K562 (cell line): ENCODE measurements around the gene SLC8A2. TPM values are rescaled to one million over a fixed set of nuclear protein-coding genes. Genes with fewer than 3 reads are reported as not detected.

Experiments
- BACH1 ChIP-seq: fragments of 200-800 bp; sonication (Bioruptor generic); IDR thresholded peaks from 2 replicates; pipeline ENCODE4 v1.6.1; 2016; ENCODE audit warnings: missing genetic modification characterization, missing compliant biosample characterization
- BDP1 ChIP-seq: IDR thresholded peaks from 3 replicates; pipeline ENCODE4 v1.6.1; 2011; ENCODE audit not compliant: insufficient read length, insufficient read depth
- CEBPG ChIP-seq, 3 experiments: fragments of 200-800 bp in 1 of 3; sonication (Bioruptor generic) in 1 of 3; sonication (generic) in 1 of 3; formaldehyde crosslinking in 1 of 3; IDR thresholded peaks in 2 of 3; conservative IDR thresholded peaks in 1 of 3; 2 replicates each; pipeline versions ENCODE4 v1.6.1 to v1.8.0; 2016 to 2022; ENCODE audit warnings: missing compliant biosample characterization in 2 of 3, missing genetic modification characterization in 2 of 3, mild to moderate bottlenecking in 1 of 3, missing genetic modification reagents in 1 of 3
- FOXJ3 ChIP-seq: sonication (generic); formaldehyde crosslinking; IDR thresholded peaks from 2 replicates; pipeline ENCODE4 v1.4.0; 2020; ENCODE audit warnings: mild to moderate bottlenecking, missing genetic modification reagents
- HDAC1 ChIP-seq, 2 experiments: fragments of 450-650 bp; IDR thresholded peaks; 2 replicates each; pipeline ENCODE4 v1.6.1; 2016 to 2017; ENCODE audit warnings: inconsistent platforms in 1 of 2, mild to moderate bottlenecking in 1 of 2, moderate library complexity in 1 of 2
- HDAC6 ChIP-seq: IDR thresholded peaks from 2 replicates; pipeline ENCODE4 v1.6.1; 2012; ENCODE audit warnings: low read depth, mild to moderate bottlenecking, control low read depth, inconsistent platforms, low read length, moderate library complexity
- HNRNPL ChIP-seq: fragments of 200-400 bp; formaldehyde crosslinking; IDR thresholded peaks from 2 replicates; pipeline ENCODE4 v1.6.1; 2017; ENCODE audit warnings: low read depth, mild to moderate bottlenecking, low read length
- JUND ChIP-seq, 2 experiments: IDR thresholded peaks; 2 replicates in 1 of 2; 3 replicates in 1 of 2; pipeline ENCODE4 v1.6.1; 2011; ENCODE audit warnings: borderline replicate concordance in 2 of 2, low read depth in 2 of 2, low read length in 2 of 2, improper control_type of control experiment in 1 of 2, missing biosample characterization in 1 of 2, missing genetic modification characterization in 1 of 2, missing genetic modification reagents in 1 of 2
- LEF1 ChIP-seq: fragments of 450-650 bp; IDR thresholded peaks from 2 replicates; pipeline ENCODE4 v1.6.1; 2016; ENCODE audit warnings: mild to moderate bottlenecking
- PHF8 ChIP-seq: fragments of 200-600 bp; sonication (generic); IDR thresholded peaks from 2 replicates; pipeline ENCODE4 v1.6.1; 2012; ENCODE audit warnings: mixed run types, mild to moderate bottlenecking, inconsistent platforms, low read length, moderate library complexity, borderline replicate concordance
- POLR2AphosphoS2 ChIP-seq: IDR thresholded peaks from 2 replicates; pipeline ENCODE4 v1.6.1; 2012; ENCODE audit warnings: low read length, improper control_type of control experiment
- RFX1 ChIP-seq: fragments of 450-650 bp; IDR thresholded peaks from 2 replicates; pipeline ENCODE4 v1.6.1; 2016; ENCODE audit warnings: mild to moderate bottlenecking, moderate library complexity
- SMARCC2 ChIP-seq: fragments of 450-650 bp; IDR thresholded peaks from 2 replicates; pipeline ENCODE4 v1.6.1; 2017; ENCODE audit warnings: antibody characterized with exemption, moderate library complexity, mild to moderate bottlenecking, low read depth
- SMARCE1 ChIP-seq: fragments of 450-650 bp; IDR thresholded peaks from 2 replicates; pipeline ENCODE4 v1.7.1; 2016; ENCODE audit warnings: mild to moderate bottlenecking
- WHSC1 ChIP-seq: IDR thresholded peaks from one replicate; pipeline ENCODE4 v1.6.1; 2012; ENCODE audit warnings: low read length, control low read depth, inconsistent platforms
- ZC3H4 ChIP-seq: sonication (generic); formaldehyde crosslinking; IDR thresholded peaks from 2 replicates; pipeline ENCODE4 v1.9.0; 2021; ENCODE audit warnings: missing genetic modification reagents, borderline replicate concordance
- ZFP91 ChIP-seq: sonication (generic); formaldehyde crosslinking; IDR thresholded peaks from 2 replicates; pipeline ENCODE4 v1.8.0; 2022; ENCODE audit warnings: mild to moderate bottlenecking, missing genetic modification reagents
- ZNF124 ChIP-seq: sonication (generic); formaldehyde crosslinking; IDR thresholded peaks from 2 replicates; pipeline ENCODE4 v1.8.1; 2022; ENCODE audit warnings: missing genetic modification reagents
- ZNF280A ChIP-seq: fragments of 450-650 bp; IDR thresholded peaks from 2 replicates; pipeline ENCODE4 v1.6.1; 2018; ENCODE audit warnings: mild to moderate bottlenecking, low read depth; ENCODE audit not compliant: partially characterized antibody
- ZNF584 ChIP-seq: fragments of 200-800 bp; sonication (Bioruptor generic); IDR thresholded peaks from 2 replicates; pipeline ENCODE4 v1.6.1; 2016; ENCODE audit warnings: low read depth, mild to moderate bottlenecking, missing genetic modification characterization, missing compliant biosample characterization
- polyA plus RNA-seq, 8 experiments: library from polyadenylated mRNA; depleted of rRNA in 4 of 8; stranded (reverse) in 5 of 8; unstranded in 3 of 8; fragments of >200 nt; fragmentation: Nextera tagmentation in 2 of 8; fragmentation: Illumina TruSeq in 1 of 8; extraction: Ambion mirVana in 2 of 8; extraction: Trizol in 1 of 8; gene quantifications; 2 replicates each; pipeline versions ENCODE4 v1.2.1 to v1.2.3, GENCODE V29; 2011 to 2014; ENCODE audit warnings: inconsistent platforms in 1 of 8, missing spikeins in 1 of 8
- total RNA-seq, 7 experiments: library from RNA; depleted of rRNA in 6 of 7; stranded (reverse); fragments of >200 nt in 6 of 7; fragmentation: Illumina TruSeq in 2 of 7; extraction: Trizol in 2 of 7; gene quantifications; 2 replicates each; pipeline versions ENCODE4 v1.2.1 to v1.2.3, GENCODE V29; 2011 to 2021; ENCODE audit warnings: low replicate concordance in 1 of 7
- TF ChIP-seq, protein P1 (sequence below): IDR thresholded peaks from 2 replicates; pipeline ENCODE4 v1.6.1; 2014; ENCODE audit warnings: antibody characterized with exemption

SLC8A2 gene
- total and polyA plus RNA-seq, 9 of the 15 experiments (the other 6 are each of a cell fraction or from before 2014, with no cell fraction given), result 0.07 to 0.66 (median 0.24) TPM; not detected in 3

DNA sequence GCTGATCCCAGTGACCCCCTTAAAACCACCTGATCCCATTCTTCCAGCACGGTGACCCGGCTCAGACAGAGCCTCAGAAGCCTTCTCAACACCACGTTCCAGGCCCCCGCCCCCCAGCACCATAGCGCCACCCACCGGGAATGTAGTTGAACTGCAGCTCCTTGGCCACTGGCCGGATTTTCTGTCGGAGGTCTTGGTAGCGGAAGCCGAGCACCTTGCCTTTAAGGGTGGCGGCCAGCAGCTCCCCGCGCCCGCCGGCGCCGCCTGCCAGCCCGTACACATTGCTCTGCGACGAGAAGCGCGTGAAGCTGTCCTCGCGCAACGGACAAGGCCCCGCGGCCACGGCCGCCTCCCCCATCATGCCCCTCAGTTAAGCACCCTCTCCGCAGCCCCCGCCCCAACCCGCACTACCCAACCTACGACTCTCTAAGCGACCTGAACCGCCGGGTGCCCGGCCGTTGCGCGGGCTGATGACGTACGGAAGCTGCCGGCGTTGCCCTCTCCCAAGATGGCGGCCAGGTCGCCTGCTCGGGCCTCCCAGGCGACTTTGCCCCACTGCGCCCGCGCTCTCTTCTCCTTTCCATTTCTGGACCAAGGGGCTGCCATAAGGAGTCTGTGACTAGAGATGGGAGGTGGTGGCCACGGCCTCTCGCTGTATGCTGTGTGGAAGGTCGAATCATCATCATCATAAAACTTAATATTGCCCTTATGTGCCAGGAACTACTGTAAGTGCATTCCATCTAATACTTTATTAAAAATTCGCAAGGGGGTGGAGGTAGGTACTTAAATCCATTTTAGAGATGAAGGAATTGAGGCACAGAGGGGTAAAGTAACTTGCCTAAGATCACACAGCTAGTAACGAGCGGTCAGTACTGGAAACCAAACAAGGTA is 12.4 kb upstream of the SLC8A2 start, which contains the start of gene KPTN (continued):
- TF ChIP-seq ZNF584 (CRISPR knock-in tag) (no peak), FOXJ3 (no peak), ZNF124 (no peak), POLR2AphosphoS2 (no peak), LEF1 (no peak), CEBPG (CRISPR knock-in tag; IDR thresholded peaks at IDR 0.05) (no peak), CEBPG (tag; conservative IDR thresholded peaks at IDR 0.05 in 1 of 2, IDR thresholded peaks at IDR 0.05 in 1 of 2) (no peak), ZFP91 (CRISPR knock-in tag) (no peak), BDP1 (no peak), RFX1 (no peak), ZNF280A (no peak), ZC3H4 (no peak), BACH1 (tag) (no peak), HNRNPL (0 out of 2 replicates have a peak, but pooled peaks have one; percentile 39), SMARCE1 (no peak; the same call in 1 of the 2 replicates), SMARCC2 (no peak), WHSC1 (no peak), HDAC6 (no peak), PHF8 (peak; percentile 93), HDAC1 (IDR thresholded peaks at IDR 0.05) (0 out of 4 replicates have a peak, but pooled peaks of 1 of the 2 experiments have one; percentile 6), JUND (IDR thresholded peaks at IDR 0.05; ENCODE audit: borderline replicate concordance, low read depth, low read length) (peak; percentile 38), JUND (tag; IDR thresholded peaks at IDR 0.05; ENCODE audit: borderline replicate concordance, low read depth, low read length) (no peak; the same call in 2 of the 3 replicates)
- TF ChIP-seq, protein P1, sequence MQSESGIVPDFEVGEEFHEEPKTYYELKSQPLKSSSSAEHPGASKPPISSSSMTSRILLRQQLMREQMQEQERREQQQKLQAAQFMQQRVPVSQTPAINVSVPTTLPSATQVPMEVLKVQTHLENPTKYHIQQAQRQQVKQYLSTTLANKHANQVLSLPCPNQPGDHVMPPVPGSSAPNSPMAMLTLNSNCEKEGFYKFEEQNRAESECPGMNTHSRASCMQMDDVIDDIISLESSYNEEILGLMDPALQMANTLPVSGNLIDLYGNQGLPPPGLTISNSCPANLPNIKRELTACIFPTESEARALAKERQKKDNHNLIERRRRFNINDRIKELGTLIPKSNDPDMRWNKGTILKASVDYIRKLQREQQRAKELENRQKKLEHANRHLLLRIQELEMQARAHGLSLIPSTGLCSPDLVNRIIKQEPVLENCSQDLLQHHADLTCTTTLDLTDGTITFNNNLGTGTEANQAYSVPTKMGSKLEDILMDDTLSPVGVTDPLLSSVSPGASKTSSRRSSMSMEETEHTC, result no peak
